Right cardiac atrium (tissue), 5 donors: ENCODE data around the gene ADAMTSL1. TPM values are rescaled to one million over a fixed set of nuclear protein-coding genes. Genes with fewer than 3 reads are reported as not detected.
A peak's percentile ranks its signal among the peaks of the same experiment; 100 is the strongest.

Experiments used
- ATAC-seq, 2 donors: fragments of 200-7000 bp; cut with Tn5 transposase; one replicate each; pipeline versions ENCODE4 v1.8.0 to v1.9.1; 2020; ENCODE audit warnings: moderate library complexity in 2 of 2, mild to moderate bottlenecking in 1 of 2
- DNase-seq, 3 donors: peaks; one replicate each; pipeline ENCODE4 v3.0.0-alpha.2; 2020
- H3K27ac ChIP-seq: one replicate; pipeline ENCODE4 v1.5.1; 2013; ENCODE audit warnings: mild to moderate bottlenecking, low read length, control low read depth, moderate library complexity
- H3K27me3 ChIP-seq: one replicate; pipeline ENCODE4 v1.6.1; 2013; ENCODE audit not compliant: control insufficient read depth, insufficient read depth
- H3K4me1 ChIP-seq: one replicate; pipeline ENCODE4 v1.6.1; 2013; ENCODE audit warnings: low read length; ENCODE audit not compliant: control insufficient read depth, insufficient read depth
- H3K4me3 ChIP-seq: one replicate; pipeline ENCODE4 v1.5.1; 2013; ENCODE audit warnings: low read length, control low read depth
- H3K9me3 ChIP-seq: one replicate; pipeline ENCODE4 v1.6.1; 2013; ENCODE audit warnings: low read length; ENCODE audit not compliant: control insufficient read depth
- WGBS: extraction: QIAGEN DNeasy Blood & Tissue Kit; methylation state at CpG from one replicate; pipeline ENCODE4 v1.1.7; 2013; 5-methylcytosine and 5-hydroxymethylcytosine counted together
- intact Hi-C, 4 donors: fragments of 100-400 bp; cut with DNase I; formaldehyde crosslinking; loops; one replicate each; pipeline versions ENCODE4 v1.11.0 to v1.14.0; 2022 to 2023
- polyA plus RNA-seq: library from polyadenylated mRNA; stranded (reverse); fragments of 200-250 nt; gene quantifications from one replicate; pipeline ENCODE4 v1.2.3, GENCODE V29; 2013
- total RNA-seq, 4 donors: library from RNA; stranded (reverse); fragmentation: NEBNext Ultra II Directional; extraction: Animal tissue kit (Norgen Biotek cat#: 25700); gene quantifications; one replicate each; pipeline ENCODE4 v1.2.1, GENCODE V29; 2021
- donor health status: healthy with polysubstance abuse.
- donor health status: DM: no; HTN: yes; CAD: no.
- donor health status: DM: no; HTN: no; CAD: no.
- donor health status: DM: no; HTN: yes; CAD: no; lungs with severe emphysema.
- donor health status: DM: yes; HTN: yes; CAD: no.

Gene ADAMTSL1
- total and polyA plus RNA-seq, 5 donors = 1.2 to 5.0 (median 3.0) TPM

- H3K4me3 ChIP-seq = no peak overlapping the region
- intact Hi-C loops = no loop called here
- ATAC-seq = no peak
- no peaks in the 10 kb centered on the region for H3K27me3 ChIP-seq
- H3K9me3 ChIP-seq = no peaks in the 10 kb centered on the region
- WGBS = 59% methylated on average over 3 of the region's 3 CpGs
- DNase-seq = no peak
- H3K27ac ChIP-seq = no peak overlapping the region
- no peaks in the 10 kb centered on the region for H3K4me1 ChIP-seq
Measured at GRCh38 chr9:18783909-18784308, 310.0 kb downstream of the ADAMTSL1 start.

- Histone ChIP-seq H3K4me3 (no peak overlapping the region), H3K27ac (no peak overlapping the region), H3K9me3 (no peaks in the 10 kb centered on the region), H3K27me3 (no peaks in the 10 kb centered on the region), H3K4me1 (no peaks in the 10 kb centered on the region)
- ATAC-seq (peak; percentile 55 to 87), DNase-seq (no peak)
- WGBS = 64% methylated on average over 2 of the region's 2 CpGs
- intact Hi-C loops = no loop called here
Measured at GRCh38 chr9:18785604-18786003, 311.7 kb downstream of the ADAMTSL1 start.

GRCh38 chr9:18786196-18786595 lies 312.2 kb downstream of the ADAMTSL1 start:
- WGBS = 39% methylated on average over 3 of the region's 3 CpGs
- H3K4me3 ChIP-seq = no peak overlapping the region
- DNase-seq = no peak
- no peaks in the 10 kb centered on the region for H3K27me3 ChIP-seq
- H3K9me3 ChIP-seq = no peaks in the 10 kb centered on the region
- H3K27ac ChIP-seq = peak overlapping the region; percentile 90
- ATAC-seq = peak in 1 of 2 donors; percentile 30
- no peaks in the 10 kb centered on the region for H3K4me1 ChIP-seq
- intact Hi-C loops = no loop called here

GRCh38 chr9:18786911-18787650 lies 313.1 kb downstream of the ADAMTSL1 start:
- WGBS = 32% methylated on average over 2 of the region's 2 CpGs
- no peaks in the 10 kb centered on the region for H3K27me3 ChIP-seq
- ATAC-seq (peak; percentile 67 to 75), DNase-seq (no peak)
- no peaks in the 10 kb centered on the region for H3K9me3 ChIP-seq
- intact Hi-C loops = no loop called here
- no peaks in the 10 kb centered on the region for H3K4me1 ChIP-seq
- peak overlapping the region; percentile 93 for H3K27ac ChIP-seq
- no peak overlapping the region for H3K4me3 ChIP-seq

- Histone ChIP-seq H3K4me1 (no peaks in the 10 kb centered on the region), H3K9me3 (no peaks in the 10 kb centered on the region), H3K27ac (no peak overlapping the region), H3K27me3 (no peaks in the 10 kb centered on the region), H3K4me3 (no peak overlapping the region)
- DNase-seq (no peak), ATAC-seq (no peak)
- WGBS = 74% methylated on average over 10 of the region's 10 CpGs
- intact Hi-C loops = no loop called here
Measured at GRCh38 chr9:18788256-18788655, 314.3 kb downstream of the ADAMTSL1 start.

GRCh38 chr9:18791074-18791473 lies 317.1 kb downstream of the ADAMTSL1 start:
- H3K27ac ChIP-seq = no peak overlapping the region
- WGBS = 90% methylated on average over 5 of the region's 5 CpGs
- H3K4me3 ChIP-seq = no peak overlapping the region
- H3K9me3 ChIP-seq = no peaks in the 10 kb centered on the region
- no peaks in the 10 kb centered on the region for H3K27me3 ChIP-seq
- ATAC-seq (no peak), DNase-seq (no peak)
- intact Hi-C loops = loop anchor here in 1 of 4 donors (10.0 kb wide), 1 partner anchor 526 kb away; no protein-coding TSS in a partner anchor
- H3K4me1 ChIP-seq = no peaks in the 10 kb centered on the region

- 50% methylated on average over 2 of the region's 2 CpGs for whole genome bisulfite sequencing
- DNase-seq = no peak
Measured at GRCh38 chr9:18793122-18793521, 319.2 kb downstream of the ADAMTSL1 start.

GRCh38 chr9:18795947-18796671 lies 322.2 kb downstream of the ADAMTSL1 start:
- WGBS = 56% methylated on average over 5 of the region's 5 CpGs
- intact Hi-C loops = loop anchor here in 1 of 4 donors (10.0 kb wide), 1 partner anchor 531 kb away; no protein-coding TSS in a partner anchor
- Histone ChIP-seq H3K27ac (no peak overlapping the region), H3K9me3 (no peaks in the 10 kb centered on the region), H3K27me3 (no peaks in the 10 kb centered on the region), H3K4me3 (no peak overlapping the region), H3K4me1 (no peaks in the 10 kb centered on the region)
- DNase-seq (no peak), ATAC-seq (peak; percentile 47)

More at GRCh38 chr9:18793122-18793521, 319.2 kb downstream of the ADAMTSL1 start:
- intact Hi-C loops = loop anchor here in 1 of 4 donors (10.0 kb wide), 1 partner anchor 528 kb away; no protein-coding TSS in a partner anchor
- ATAC-seq = no peak
- no peaks in the 10 kb centered on the region for H3K27me3 ChIP-seq
- no peaks in the 10 kb centered on the region for H3K9me3 ChIP-seq
- H3K4me1 ChIP-seq = no peaks in the 10 kb centered on the region
- H3K4me3 ChIP-seq = no peak overlapping the region
- no peak overlapping the region for H3K27ac ChIP-seq

GRCh38 chr9:18796696-18797270 lies 322.8 kb downstream of the ADAMTSL1 start:
- ATAC-seq (no peak), DNase-seq (no peak)
- H3K9me3 ChIP-seq = no peaks in the 10 kb centered on the region
- 83% methylated on average over 3 of the region's 3 CpGs for WGBS
- H3K27me3 ChIP-seq = no peaks in the 10 kb centered on the region
- intact Hi-C loops = loop anchor here in 1 of 4 donors (10.0 kb wide), 1 partner anchor 532 kb away; no protein-coding TSS in a partner anchor
- H3K27ac ChIP-seq = no peak overlapping the region
- no peaks in the 10 kb centered on the region for H3K4me1 ChIP-seq
- H3K4me3 ChIP-seq = no peak overlapping the region

- no peak for DNase-seq
- 71% methylated on average over 1 of the region's 1 CpG for whole genome bisulfite sequencing
- Histone ChIP-seq H3K27ac (no peak overlapping the region), H3K9me3 (no peaks in the 10 kb centered on the region), H3K4me3 (no peak overlapping the region), H3K27me3 (no peaks in the 10 kb centered on the region), H3K4me1 (no peaks in the 10 kb centered on the region)
- intact Hi-C loops = loop anchor here in 1 of 4 donors (10.0 kb wide), 1 partner anchor 533 kb away; no protein-coding TSS in a partner anchor
- no peak for ATAC-seq
Measured at GRCh38 chr9:18798106-18798505, 324.2 kb downstream of the ADAMTSL1 start.
